GM10266 (cell line): ENCODE data around the gene RHOF.
A peak's percentile ranks its signal among the peaks of the same experiment; 100 is the strongest.

Experiments
- DNase-seq: peaks from one replicate; pipeline ENCODE4 v3.0.0; 2012; ENCODE audit errors: extremely low spot score
- TF ChIP-seq, protein P1 (sequence below): IDR thresholded peaks from 2 replicates; pipeline ENCODE4 v1.5.1; 2012; ENCODE audit warnings: mild to moderate bottlenecking, low read depth; ENCODE audit not compliant: control insufficient read depth, insufficient read depth; ENCODE audit errors: missing control alignments

Gene RHOF, protein sequence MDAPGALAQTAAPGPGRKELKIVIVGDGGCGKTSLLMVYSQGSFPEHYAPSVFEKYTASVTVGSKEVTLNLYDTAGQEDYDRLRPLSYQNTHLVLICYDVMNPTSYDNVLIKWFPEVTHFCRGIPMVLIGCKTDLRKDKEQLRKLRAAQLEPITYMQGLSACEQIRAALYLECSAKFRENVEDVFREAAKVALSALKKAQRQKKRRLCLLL

GRCh38 chr12:121793440-121793837 is at the start of gene RHOF:
RHOF (minus strand) TSS chr12:121793688; CDS start chr12:121793633, 55 bp downstream.
- TF ChIP-seq, protein P1, sequence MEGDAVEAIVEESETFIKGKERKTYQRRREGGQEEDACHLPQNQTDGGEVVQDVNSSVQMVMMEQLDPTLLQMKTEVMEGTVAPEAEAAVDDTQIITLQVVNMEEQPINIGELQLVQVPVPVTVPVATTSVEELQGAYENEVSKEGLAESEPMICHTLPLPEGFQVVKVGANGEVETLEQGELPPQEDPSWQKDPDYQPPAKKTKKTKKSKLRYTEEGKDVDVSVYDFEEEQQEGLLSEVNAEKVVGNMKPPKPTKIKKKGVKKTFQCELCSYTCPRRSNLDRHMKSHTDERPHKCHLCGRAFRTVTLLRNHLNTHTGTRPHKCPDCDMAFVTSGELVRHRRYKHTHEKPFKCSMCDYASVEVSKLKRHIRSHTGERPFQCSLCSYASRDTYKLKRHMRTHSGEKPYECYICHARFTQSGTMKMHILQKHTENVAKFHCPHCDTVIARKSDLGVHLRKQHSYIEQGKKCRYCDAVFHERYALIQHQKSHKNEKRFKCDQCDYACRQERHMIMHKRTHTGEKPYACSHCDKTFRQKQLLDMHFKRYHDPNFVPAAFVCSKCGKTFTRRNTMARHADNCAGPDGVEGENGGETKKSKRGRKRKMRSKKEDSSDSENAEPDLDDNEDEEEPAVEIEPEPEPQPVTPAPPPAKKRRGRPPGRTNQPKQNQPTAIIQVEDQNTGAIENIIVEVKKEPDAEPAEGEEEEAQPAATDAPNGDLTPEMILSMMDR, result no peak
- DNase-seq, result peak; percentile 79

DNA sequence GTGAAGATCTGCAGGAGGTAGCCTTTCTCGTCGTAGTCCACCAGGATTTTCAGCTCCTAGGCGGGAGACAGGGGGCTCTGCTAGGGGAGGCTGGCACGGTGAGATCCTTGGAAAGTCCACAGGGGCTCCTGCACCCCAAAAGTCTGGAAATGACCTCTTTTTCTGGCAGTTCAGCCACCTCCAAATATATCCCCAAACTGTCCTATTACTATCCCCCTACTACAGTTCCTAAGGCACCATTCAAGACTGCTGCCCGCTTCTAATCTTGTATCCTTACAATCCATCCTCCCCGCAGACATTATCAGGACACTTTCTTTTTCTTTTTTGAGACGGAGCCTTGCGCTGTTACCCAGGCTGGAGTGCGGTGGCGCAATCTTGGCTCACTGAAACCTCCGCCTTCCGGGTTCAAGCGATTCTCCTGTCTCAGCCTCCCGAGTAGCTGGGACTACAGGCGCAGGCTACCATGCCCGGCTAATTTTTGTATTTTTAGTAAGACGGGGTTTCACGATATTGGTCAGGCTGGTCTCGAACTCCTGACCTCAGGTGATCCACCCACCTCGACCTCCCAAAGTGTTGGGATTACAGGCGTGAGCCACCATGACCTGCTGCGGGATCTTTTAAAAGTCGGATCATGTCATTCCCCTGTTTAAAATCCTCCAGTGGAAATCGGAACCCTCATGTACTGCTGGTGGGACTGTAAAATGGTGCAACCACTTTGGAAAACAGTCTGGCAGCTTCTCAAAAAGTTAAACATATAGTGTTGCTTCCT is 46.7 kb upstream of the RHOF start:
- TF ChIP-seq, protein P1, result no peak
- no peak for DNase-seq

DNA sequence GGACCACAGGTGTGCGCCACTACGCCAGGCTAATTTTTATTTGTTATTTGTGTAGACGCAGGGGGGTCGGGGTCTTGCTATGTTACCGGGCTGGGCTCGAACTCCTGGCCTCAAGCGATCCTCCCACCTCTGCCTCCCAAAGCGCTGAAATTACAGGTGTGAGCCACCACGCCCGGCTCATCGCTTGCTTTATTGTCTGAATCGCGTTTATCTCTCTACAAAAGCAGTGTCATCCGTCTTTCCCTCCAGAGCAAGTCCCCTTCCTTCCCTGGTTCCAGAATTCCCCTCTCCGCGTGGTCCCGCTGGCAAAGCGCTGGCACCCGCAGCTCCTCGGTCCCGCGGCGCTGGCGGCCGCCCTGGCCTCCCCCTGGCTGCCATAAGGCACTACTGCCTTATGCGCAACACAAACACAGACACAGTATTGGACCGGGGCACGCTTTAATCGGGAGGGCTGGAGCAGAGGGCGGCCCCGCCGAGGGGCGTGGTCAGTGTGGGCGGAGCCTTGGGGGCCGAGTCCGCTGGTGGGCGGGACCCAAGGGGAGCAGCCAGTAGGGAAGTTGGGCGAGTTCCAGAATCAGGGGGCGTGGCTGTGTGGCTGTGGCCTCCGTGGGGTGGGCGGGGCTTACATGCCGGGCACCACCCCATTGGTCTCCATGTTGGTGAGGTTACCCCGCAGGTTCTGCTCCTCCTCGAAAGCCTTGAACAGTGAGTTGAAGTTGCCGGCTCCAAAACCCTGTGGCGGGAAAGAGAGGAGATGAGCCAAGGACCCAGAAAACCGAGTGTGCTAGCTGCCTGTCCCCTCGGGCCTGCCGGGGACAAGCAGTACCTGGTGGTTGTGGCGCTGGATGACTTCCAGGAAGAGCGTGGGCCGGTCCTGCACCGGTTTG is 45.9 kb upstream of the RHOF start:
- TF ChIP-seq, protein P1, result no peak
- DNase-seq, result peak; percentile 99

- TF ChIP-seq, protein P1, result no peak
- no peak for DNase-seq
These were observed 44.6 kb upstream of the RHOF start for GRCh38 chr12:121838126-121838525.

GRCh38 chr12:121837680-121838079 is 44.2 kb upstream of the RHOF start:
- no peak for DNase-seq
- TF ChIP-seq, protein P1, result no peak

DNA sequence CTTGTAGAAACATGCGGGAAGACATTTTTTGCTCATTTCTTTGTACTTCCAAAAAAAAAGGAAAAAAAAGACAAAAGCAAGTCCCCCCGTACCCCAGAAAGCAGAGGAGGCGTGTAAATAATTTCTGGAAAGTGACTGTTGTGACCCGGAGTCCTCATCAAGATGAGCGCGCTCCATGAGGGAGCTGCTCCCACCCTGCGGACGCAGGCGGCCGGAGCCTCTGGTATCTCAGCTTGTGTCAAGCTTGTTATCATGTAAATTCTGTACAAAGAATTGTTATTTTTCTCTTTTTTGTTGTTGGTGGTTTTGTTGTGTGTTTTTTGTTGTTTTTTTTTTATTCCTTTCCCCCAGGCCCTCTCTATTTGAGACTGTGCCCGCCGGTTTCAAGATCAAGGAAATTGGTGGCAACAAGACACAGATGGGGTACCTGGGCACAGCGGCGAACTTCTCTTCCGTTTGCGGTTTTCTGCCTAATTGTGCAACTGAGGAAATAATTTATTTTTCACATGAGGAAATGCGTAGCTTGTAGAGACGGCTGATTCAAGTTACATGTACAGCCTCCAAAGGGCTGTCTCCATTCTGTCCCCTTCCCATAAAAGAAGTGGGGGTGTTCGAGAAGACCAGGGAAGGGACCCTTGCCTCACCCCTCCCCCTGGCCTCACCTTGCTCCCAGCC is 38.2 kb upstream of the RHOF start:
- TF ChIP-seq, protein P1, result no peak
- no peak for DNase-seq
